ENCODE results near the gene DDX39A.

DDX39A gene

DNA sequence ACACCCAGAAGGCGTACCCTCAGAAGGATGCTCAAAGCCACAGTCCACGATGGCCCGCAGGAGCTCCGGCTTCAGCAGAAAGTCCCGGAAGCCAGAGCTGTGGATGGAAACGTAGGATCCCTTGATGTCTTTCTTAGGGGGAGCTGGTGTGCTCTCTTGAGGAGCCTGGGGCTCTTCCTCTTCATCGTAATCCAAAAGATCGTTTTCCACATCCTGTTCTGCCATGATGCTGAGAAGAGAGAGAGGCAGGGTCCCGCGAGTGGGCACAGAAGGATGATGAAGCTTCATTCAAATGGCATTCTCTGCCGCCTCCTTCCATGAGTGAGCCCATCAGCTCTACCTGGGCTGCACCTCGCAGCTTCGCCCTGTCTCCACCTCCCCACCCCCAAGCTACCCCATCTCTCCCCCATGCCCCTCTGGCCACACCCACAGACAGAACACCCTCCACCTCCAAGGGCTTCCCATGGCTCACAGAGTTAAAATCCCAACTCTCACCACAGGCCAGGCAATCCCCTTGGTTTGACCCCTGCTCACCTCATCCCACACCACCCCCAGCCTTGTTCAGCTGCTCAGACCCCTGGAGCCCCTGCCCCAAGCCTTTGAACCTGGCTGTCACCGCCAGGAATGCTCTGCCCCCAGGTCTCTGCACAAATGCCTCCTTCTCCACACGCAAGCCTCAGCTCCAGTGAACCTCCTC, 6.0 kb downstream of the DDX39A start:
- TF ChIP-seq, protein P1, sequence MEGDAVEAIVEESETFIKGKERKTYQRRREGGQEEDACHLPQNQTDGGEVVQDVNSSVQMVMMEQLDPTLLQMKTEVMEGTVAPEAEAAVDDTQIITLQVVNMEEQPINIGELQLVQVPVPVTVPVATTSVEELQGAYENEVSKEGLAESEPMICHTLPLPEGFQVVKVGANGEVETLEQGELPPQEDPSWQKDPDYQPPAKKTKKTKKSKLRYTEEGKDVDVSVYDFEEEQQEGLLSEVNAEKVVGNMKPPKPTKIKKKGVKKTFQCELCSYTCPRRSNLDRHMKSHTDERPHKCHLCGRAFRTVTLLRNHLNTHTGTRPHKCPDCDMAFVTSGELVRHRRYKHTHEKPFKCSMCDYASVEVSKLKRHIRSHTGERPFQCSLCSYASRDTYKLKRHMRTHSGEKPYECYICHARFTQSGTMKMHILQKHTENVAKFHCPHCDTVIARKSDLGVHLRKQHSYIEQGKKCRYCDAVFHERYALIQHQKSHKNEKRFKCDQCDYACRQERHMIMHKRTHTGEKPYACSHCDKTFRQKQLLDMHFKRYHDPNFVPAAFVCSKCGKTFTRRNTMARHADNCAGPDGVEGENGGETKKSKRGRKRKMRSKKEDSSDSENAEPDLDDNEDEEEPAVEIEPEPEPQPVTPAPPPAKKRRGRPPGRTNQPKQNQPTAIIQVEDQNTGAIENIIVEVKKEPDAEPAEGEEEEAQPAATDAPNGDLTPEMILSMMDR (conservative IDR thresholded peaks at IDR 0.05; ENCODE audit: low read depth, low read length): no peak
- Histone ChIP-seq H3K27me3 (ENCODE audit: insufficient read depth, low read depth) (no peaks in the 10 kb centered on the region), H3K79me2 (ENCODE audit: insufficient read depth, low read depth) (peaks cover 71% of the 10 kb centered on the region), H3K36me3 (ENCODE audit: insufficient read depth) (peaks cover 7% of the 10 kb centered on the region; the same call in 1 of the 2 replicates), H3K9ac (no peak overlapping the region), H3K27ac (no peak overlapping the region), H3K4me3 (IDR thresholded peaks at IDR 0.05; ENCODE audit: insufficient read depth, low read depth, low read length) (no peak overlapping the region), H4K20me1 (ENCODE audit: insufficient read depth) (peaks cover 37% of the 10 kb centered on the region), H3K4me1 (ENCODE audit: low read depth, poor library complexity, severe bottlenecking) (peaks cover 33% of the 10 kb centered on the region), H3K4me2 (no peak overlapping the region), H2AFZ (ENCODE audit: low read depth) (no peak overlapping the region)

DNA sequence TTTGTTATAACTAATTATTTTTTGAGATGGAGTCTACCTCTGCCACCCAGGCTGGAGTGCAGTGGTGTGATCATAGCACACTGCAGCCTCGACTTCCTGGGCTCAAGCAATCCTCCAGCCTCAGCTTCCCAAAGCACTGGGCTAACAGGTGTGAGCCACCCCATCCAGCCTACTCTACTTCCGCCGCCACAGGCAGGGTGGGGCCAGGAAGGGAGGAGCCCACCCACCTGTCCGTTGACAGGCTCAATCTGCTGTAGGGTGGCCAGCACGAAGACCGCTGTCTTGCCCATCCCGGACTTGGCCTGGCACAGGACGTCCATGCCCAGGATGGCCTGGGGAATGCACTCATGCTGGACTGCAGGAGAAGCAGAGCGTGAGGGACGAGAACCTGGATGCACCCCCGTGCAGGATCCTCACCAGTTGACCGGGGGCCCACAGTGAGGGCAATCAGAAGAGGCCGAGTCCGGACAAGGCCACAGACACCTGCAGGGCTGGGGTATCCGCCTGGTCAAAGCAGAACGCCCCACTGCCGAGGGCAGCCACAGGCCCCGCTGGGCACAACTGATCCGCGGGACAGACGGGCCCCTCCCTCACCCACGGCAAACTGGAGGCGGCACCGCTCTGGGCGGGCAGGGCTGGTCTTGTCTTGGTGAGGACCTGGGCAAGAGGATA, 6.7 kb downstream of the DDX39A start:
- H3K27ac ChIP-seq: no peak overlapping the region
- peaks cover 64% of the 10 kb centered on the region for H3K79me2 ChIP-seq (ENCODE audit: insufficient read depth, low read depth)
- no peaks in the 10 kb centered on the region for H3K27me3 ChIP-seq (ENCODE audit: insufficient read depth, low read depth)
- H3K9ac ChIP-seq: no peak overlapping the region
- TF ChIP-seq, protein P1 (conservative IDR thresholded peaks at IDR 0.05; ENCODE audit: low read depth, low read length): no peak
- H3K4me2 ChIP-seq: no peak overlapping the region
- H3K4me1 ChIP-seq (ENCODE audit: low read depth, poor library complexity, severe bottlenecking): peaks cover 30% of the 10 kb centered on the region
- H4K20me1 ChIP-seq (ENCODE audit: insufficient read depth): peaks cover 33% of the 10 kb centered on the region
- no peak overlapping the region for H3K4me3 ChIP-seq (IDR thresholded peaks at IDR 0.05; ENCODE audit: insufficient read depth, low read depth, low read length)
- H3K36me3 ChIP-seq (ENCODE audit: insufficient read depth): peaks cover 8% of the 10 kb centered on the region; the same call in 1 of the 2 replicates
- H2AFZ ChIP-seq (ENCODE audit: low read depth): no peak overlapping the region

DNA sequence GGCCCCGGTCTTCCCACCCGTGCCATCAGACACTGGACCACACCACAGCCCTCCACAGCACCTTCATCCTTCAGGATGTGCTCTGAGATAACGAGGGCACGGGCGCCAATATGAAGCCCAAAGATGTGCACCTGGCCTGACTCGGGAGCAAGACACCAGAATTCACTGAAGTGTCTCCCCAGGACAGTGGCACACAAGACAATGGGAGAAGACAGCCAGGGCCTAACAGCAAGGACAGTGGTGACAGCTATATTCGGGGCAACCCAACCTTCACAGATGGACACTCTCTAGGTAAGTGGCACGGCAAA, 7.2 kb downstream of the DDX39A start:
- H3K9ac ChIP-seq: no peak overlapping the region
- peaks cover 8% of the 10 kb centered on the region; the same call in 1 of the 2 replicates for H3K36me3 ChIP-seq (ENCODE audit: insufficient read depth)
- no peak overlapping the region for H3K27ac ChIP-seq
- TF ChIP-seq, protein P1 (conservative IDR thresholded peaks at IDR 0.05; ENCODE audit: low read depth, low read length): no peak
- no peak overlapping the region for H2AFZ ChIP-seq (ENCODE audit: low read depth)
- peaks cover 24% of the 10 kb centered on the region for H3K4me1 ChIP-seq (ENCODE audit: low read depth, poor library complexity, severe bottlenecking)
- H3K4me3 ChIP-seq (IDR thresholded peaks at IDR 0.05; ENCODE audit: insufficient read depth, low read depth, low read length): no peak overlapping the region
- H3K79me2 ChIP-seq (ENCODE audit: insufficient read depth, low read depth): peaks cover 59% of the 10 kb centered on the region
- H4K20me1 ChIP-seq (ENCODE audit: insufficient read depth): peaks cover 28% of the 10 kb centered on the region
- no peaks in the 10 kb centered on the region for H3K27me3 ChIP-seq (ENCODE audit: insufficient read depth, low read depth)
- no peak overlapping the region for H3K4me2 ChIP-seq

DNA sequence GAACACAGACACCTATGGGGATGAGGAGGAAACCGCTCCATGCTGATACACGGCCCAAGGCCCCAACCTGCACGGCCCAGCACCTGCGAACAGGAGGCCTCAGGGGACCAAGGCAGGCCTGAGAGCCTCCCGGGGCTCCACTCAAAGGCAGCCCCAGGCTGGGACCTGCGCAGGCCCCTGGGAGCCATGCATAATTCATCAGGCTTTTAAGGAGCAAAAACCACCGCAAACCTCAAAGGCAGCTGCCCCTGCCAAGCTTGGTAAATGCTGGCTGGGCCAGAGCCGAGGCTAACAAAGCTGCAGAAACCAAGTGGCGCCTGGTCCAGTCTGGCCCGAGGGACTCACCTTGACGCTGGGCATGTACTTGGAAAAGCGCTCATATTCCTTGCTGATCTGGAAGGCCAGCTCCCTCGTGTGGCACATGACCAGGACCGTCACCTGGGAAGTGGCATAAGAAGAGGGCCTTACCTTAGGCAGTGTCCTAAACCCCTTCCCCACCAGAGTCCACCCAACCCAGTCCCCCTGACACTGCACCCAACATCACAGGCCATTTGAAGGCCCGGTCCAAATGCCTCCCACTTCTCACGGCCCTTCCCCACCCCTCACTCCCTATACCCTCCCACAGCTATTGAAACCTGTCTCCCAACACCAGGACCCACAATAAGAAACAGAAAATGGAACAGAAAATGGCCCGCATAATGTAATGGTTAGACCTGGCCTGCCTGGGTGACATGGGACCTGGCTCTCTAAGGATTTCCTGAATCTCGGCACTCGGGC, 7.8 kb downstream of the DDX39A start:
- TF ChIP-seq, protein P1 (conservative IDR thresholded peaks at IDR 0.05; ENCODE audit: low read depth, low read length): no peak
- no peak overlapping the region for H3K9ac ChIP-seq
- no peak overlapping the region for H3K4me2 ChIP-seq
- no peak overlapping the region for H3K27ac ChIP-seq
- peaks cover 53% of the 10 kb centered on the region for H3K79me2 ChIP-seq (ENCODE audit: insufficient read depth, low read depth)
- H3K27me3 ChIP-seq (ENCODE audit: insufficient read depth, low read depth): no peaks in the 10 kb centered on the region
- no peak overlapping the region for H3K4me3 ChIP-seq (IDR thresholded peaks at IDR 0.05; ENCODE audit: insufficient read depth, low read depth, low read length)
- peaks cover 19% of the 10 kb centered on the region for H3K4me1 ChIP-seq (ENCODE audit: low read depth, poor library complexity, severe bottlenecking)
- peaks cover 24% of the 10 kb centered on the region for H4K20me1 ChIP-seq (ENCODE audit: insufficient read depth)
- H3K36me3 ChIP-seq (ENCODE audit: insufficient read depth): peaks cover 8% of the 10 kb centered on the region; the same call in 1 of the 2 replicates
- H2AFZ ChIP-seq (ENCODE audit: low read depth): no peak overlapping the region
